ENCODE results near the gene CCL16.
A peak's percentile ranks its signal among the peaks of the same experiment; 100 is the strongest.

Gene CCL16

DNA sequence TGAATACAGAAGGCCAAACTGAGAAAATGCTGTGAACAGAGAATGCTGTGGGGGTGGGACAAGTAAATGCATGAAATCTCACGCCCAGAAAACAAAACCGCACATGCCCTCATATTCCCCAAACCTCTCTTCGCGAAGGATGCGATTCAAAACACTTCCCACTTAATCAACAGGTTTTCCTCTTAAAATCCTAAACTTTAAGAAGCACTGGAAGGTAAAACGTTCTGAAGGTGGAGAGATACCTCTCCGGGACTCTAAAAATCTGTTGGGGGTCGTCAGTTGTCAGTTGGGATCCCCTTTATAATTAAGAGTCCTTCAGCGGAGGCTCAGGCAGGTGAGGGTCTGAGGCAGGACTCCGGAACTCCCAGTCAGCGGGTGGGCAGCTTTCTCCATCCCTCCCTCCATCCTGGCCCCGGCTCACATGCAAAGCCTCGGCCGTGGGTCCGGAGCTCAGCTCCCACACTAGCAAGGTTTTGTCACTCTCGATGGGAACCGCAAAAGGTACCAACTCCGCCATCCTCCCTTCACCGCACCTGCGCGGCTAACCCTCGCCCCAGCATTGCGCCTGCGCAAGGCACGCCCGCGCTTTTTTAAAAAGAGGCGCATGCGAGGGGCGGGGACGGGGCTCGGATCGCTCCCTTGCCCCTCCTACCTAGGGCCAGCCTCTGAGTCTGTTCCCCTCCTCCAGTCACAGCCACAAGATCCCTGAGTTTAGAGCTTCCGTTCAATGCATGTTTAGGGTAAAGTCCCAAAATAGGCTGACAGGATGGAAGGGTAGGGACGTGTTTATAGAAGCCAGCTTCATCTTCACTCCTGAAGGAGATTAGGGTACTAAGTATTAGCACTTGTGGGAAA, 50.9 kb downstream of the CCL16 start, which contains the start of gene RDM1:
Gene RDM1, minus strand, starts transcription at position 563 of the 855 bp plus-strand sequence. Its CDS starts 46 bp downstream, at position 517.
- DNase-seq (ENCODE audit: low read depth in 1 of 2, low spot score in 1 of 2), result peak; percentile 50 to 71
- Histone ChIP-seq H3K4me3 (replicated peaks; ENCODE audit: insufficient read depth, low read length) (peak within 1 kb of the TSS; percentile 73), H3K27ac (replicated peaks) (no peak within 1 kb of the TSS)

DNA sequence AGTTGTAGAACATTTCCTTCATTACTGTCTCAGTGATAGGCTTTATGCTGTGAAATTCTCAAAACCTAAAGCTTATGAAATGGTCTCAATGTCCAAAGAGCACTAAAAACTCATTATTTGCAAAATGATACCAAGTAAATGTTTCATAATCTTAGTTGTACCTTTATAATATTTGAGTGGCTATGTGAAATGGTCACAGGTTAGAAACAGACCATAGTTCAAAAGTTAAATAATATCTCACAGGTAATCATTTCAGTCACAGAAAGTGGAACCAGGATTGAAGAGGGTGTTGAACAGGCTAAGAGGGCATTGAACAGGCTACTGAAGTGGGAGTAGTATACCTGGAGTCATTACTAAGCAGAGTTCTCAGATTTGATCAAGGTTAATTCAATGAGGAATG, 53.6 kb downstream of the CCL16 start:
- DNase-seq (ENCODE audit: low read depth in 1 of 2, low spot score in 1 of 2), result no peak
- H3K4me3 ChIP-seq (replicated peaks; ENCODE audit: insufficient read depth, low read length), result no peak overlapping the region
- H3K27ac ChIP-seq (replicated peaks), result no peak overlapping the region
- H3K27me3 ChIP-seq (ENCODE audit: insufficient read depth, poor library complexity, severe bottlenecking), result no peaks in the 10 kb centered on the region
- TF ChIP-seq, protein P1, sequence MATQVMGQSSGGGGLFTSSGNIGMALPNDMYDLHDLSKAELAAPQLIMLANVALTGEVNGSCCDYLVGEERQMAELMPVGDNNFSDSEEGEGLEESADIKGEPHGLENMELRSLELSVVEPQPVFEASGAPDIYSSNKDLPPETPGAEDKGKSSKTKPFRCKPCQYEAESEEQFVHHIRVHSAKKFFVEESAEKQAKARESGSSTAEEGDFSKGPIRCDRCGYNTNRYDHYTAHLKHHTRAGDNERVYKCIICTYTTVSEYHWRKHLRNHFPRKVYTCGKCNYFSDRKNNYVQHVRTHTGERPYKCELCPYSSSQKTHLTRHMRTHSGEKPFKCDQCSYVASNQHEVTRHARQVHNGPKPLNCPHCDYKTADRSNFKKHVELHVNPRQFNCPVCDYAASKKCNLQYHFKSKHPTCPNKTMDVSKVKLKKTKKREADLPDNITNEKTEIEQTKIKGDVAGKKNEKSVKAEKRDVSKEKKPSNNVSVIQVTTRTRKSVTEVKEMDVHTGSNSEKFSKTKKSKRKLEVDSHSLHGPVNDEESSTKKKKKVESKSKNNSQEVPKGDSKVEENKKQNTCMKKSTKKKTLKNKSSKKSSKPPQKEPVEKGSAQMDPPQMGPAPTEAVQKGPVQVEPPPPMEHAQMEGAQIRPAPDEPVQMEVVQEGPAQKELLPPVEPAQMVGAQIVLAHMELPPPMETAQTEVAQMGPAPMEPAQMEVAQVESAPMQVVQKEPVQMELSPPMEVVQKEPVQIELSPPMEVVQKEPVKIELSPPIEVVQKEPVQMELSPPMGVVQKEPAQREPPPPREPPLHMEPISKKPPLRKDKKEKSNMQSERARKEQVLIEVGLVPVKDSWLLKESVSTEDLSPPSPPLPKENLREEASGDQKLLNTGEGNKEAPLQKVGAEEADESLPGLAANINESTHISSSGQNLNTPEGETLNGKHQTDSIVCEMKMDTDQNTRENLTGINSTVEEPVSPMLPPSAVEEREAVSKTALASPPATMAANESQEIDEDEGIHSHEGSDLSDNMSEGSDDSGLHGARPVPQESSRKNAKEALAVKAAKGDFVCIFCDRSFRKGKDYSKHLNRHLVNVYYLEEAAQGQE (IDR thresholded peaks at IDR 0.05; ENCODE audit: insufficient replicate concordance, low read depth), result no peak
- TF ChIP-seq GABPA (IDR thresholded peaks at IDR 0.05; ENCODE audit: low read depth) (no peak), SPI1 (IDR thresholded peaks at IDR 0.05; ENCODE audit: borderline replicate concordance, low read depth) (no peak), POLR2AphosphoS5 (IDR thresholded peaks at IDR 0.05; ENCODE audit: low read depth) (no peak)
- TF ChIP-seq, protein P2, sequence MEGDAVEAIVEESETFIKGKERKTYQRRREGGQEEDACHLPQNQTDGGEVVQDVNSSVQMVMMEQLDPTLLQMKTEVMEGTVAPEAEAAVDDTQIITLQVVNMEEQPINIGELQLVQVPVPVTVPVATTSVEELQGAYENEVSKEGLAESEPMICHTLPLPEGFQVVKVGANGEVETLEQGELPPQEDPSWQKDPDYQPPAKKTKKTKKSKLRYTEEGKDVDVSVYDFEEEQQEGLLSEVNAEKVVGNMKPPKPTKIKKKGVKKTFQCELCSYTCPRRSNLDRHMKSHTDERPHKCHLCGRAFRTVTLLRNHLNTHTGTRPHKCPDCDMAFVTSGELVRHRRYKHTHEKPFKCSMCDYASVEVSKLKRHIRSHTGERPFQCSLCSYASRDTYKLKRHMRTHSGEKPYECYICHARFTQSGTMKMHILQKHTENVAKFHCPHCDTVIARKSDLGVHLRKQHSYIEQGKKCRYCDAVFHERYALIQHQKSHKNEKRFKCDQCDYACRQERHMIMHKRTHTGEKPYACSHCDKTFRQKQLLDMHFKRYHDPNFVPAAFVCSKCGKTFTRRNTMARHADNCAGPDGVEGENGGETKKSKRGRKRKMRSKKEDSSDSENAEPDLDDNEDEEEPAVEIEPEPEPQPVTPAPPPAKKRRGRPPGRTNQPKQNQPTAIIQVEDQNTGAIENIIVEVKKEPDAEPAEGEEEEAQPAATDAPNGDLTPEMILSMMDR (IDR thresholded peaks at IDR 0.05; ENCODE audit: insufficient read depth, low read length), result no peak

More for the DNA sequence above, 50.9 kb downstream of the CCL16 start, which contains the start of gene RDM1:
- H3K27me3 ChIP-seq (ENCODE audit: insufficient read depth, poor library complexity, severe bottlenecking), result no peaks in the 10 kb centered on the region
- TF ChIP-seq POLR2AphosphoS5 (IDR thresholded peaks at IDR 0.05; ENCODE audit: low read depth), result no peak
- TF ChIP-seq GABPA (IDR thresholded peaks at IDR 0.05; ENCODE audit: low read depth), result no peak
- no peak for TF ChIP-seq SPI1 (IDR thresholded peaks at IDR 0.05; ENCODE audit: borderline replicate concordance, low read depth)
- TF ChIP-seq, protein P1 (IDR thresholded peaks at IDR 0.05; ENCODE audit: insufficient replicate concordance, low read depth), result no peak
- TF ChIP-seq, protein P2 (IDR thresholded peaks at IDR 0.05; ENCODE audit: insufficient read depth, low read length), result no peak
